SK-N-SH (cell line): ENCODE data around the gene ZNF564. TPM values are rescaled to one million over a fixed set of nuclear protein-coding genes. Genes with fewer than 3 reads are reported as not detected.

Experiments used
- CTCF ChIA-PET: fragments of 300-600, 350-600 bp; formaldehyde crosslinking; extraction: SDS; loops from one replicate; lab custom pipeline; 2021; lab: Yijun Ruan, JAX
- POLR2A ChIA-PET: fragments of 350-600 bp; sonication (Branson Sonifier 250); formaldehyde crosslinking; extraction: SDS; loops from one replicate; lab custom pipeline; 2020; ENCODE audit warnings: antibody characterized with exemption, inconsistent platforms; lab: Yijun Ruan, JAX
- DNase-seq: peaks from one replicate; pipeline ENCODE4 v3.0.0; 2012
- H2AFZ ChIP-seq: fragments of 200-600 bp; sonication (generic); 2 replicates; pipeline ENCODE4 v1.8.1; 2016; ENCODE audit warnings: antibody characterized with exemption, mild to moderate bottlenecking, low read depth
- H3F3A ChIP-seq: fragments of 200-600 bp; sonication (generic); replicated peaks from 2 replicates; pipeline ENCODE3; 2016; ENCODE audit warnings: antibody characterized with exemption, mild to moderate bottlenecking; ENCODE audit not compliant: insufficient read depth
- H3K27ac ChIP-seq, 2 experiments: fragments of 200-500 bp in 1 of 2; fragments of 200-600 bp in 1 of 2; sonication (Bioruptor generic) in 1 of 2; sonication (generic), shearing (Covaris generic) in 1 of 2; 2 replicates each; pipeline versions ENCODE4 v1.5.1 to v1.6.1; 2014 to 2016; ENCODE audit warnings: low read depth in 2 of 2, inconsistent platforms in 1 of 2, low read length in 1 of 2, mild to moderate bottlenecking in 1 of 2, mixed read lengths in 1 of 2
- H3K27me3 ChIP-seq: fragments of 200-600 bp; sonication (generic), shearing (Covaris generic); 2 replicates; pipeline ENCODE4 v1.6.1; 2016; ENCODE audit warnings: mixed run types; ENCODE audit not compliant: insufficient read depth
- H3K36me3 ChIP-seq, 2 experiments: fragments of 200-500 bp in 1 of 2; fragments of 200-600 bp in 1 of 2; sonication (Bioruptor generic) in 1 of 2; sonication (generic) in 1 of 2; replicated peaks in 1 of 2; 2 replicates each; pipeline versions ENCODE3 to v1.5.1; 2014 to 2016; ENCODE audit warnings: low read length in 1 of 2, mild to moderate bottlenecking in 1 of 2; ENCODE audit not compliant: insufficient read depth in 2 of 2, control insufficient read depth in 1 of 2
- H3K4me1 ChIP-seq, 2 experiments: fragments of 200-500 bp in 1 of 2; fragments of 200-600 bp in 1 of 2; sonication (Bioruptor generic) in 1 of 2; sonication (generic), shearing (Covaris generic) in 1 of 2; 2 replicates each; pipeline versions ENCODE4 v1.5.1 to v1.6.1; 2014 to 2016; ENCODE audit warnings: low read depth in 1 of 2, low read length in 1 of 2, mixed run types in 1 of 2; ENCODE audit not compliant: insufficient read depth in 2 of 2, control insufficient read depth in 1 of 2
- H3K4me2 ChIP-seq: fragments of 200-600 bp; sonication (generic), shearing (Covaris generic); 2 replicates; pipeline ENCODE4 v1.6.1; 2017; ENCODE audit warnings: mixed run types
- H3K4me3 ChIP-seq, 2 experiments: fragments of 200-500 bp in 1 of 2; fragments of 200-600 bp in 1 of 2; sonication (Bioruptor generic) in 1 of 2; sonication (generic), shearing (Covaris generic) in 1 of 2; 2 replicates each; pipeline versions ENCODE4 v1.5.1 to v1.8.1; 2014 to 2016; ENCODE audit warnings: low read depth in 2 of 2, inconsistent platforms in 1 of 2, low read length in 1 of 2, mild to moderate bottlenecking in 1 of 2, mixed read lengths in 1 of 2, moderate library complexity in 1 of 2
- H3K79me2 ChIP-seq: fragments of 200-600 bp; sonication (generic); 2 replicates; pipeline ENCODE4 v1.8.1; 2017; ENCODE audit warnings: mild to moderate bottlenecking; ENCODE audit not compliant: insufficient read depth
- H3K9ac ChIP-seq: fragments of 200-600 bp; sonication (generic); 2 replicates; pipeline ENCODE4 v1.6.1; 2017; ENCODE audit warnings: mixed run types
- H3K9me2 ChIP-seq: fragments of 200-600 bp; sonication (generic); 2 replicates; pipeline ENCODE4 v1.6.1; 2017; ENCODE audit warnings: mixed run types
- H3K9me3 ChIP-seq: fragments of 200-600 bp; sonication (generic); 2 replicates; pipeline ENCODE4 v1.6.1; 2017; ENCODE audit warnings: mixed run types, mild to moderate bottlenecking, moderate library complexity
- H4K20me1 ChIP-seq: fragments of 200-600 bp; sonication (generic); 2 replicates; pipeline ENCODE4 v1.6.1; 2017; ENCODE audit warnings: mild to moderate bottlenecking, mixed run types; ENCODE audit not compliant: insufficient read depth
- CTCF ChIP-seq: fragments of 200-600 bp; sonication (generic); IDR thresholded peaks from 2 replicates; pipeline ENCODE4 v1.6.1; 2017; ENCODE audit warnings: antibody characterized with exemption, mild to moderate bottlenecking, moderate library complexity
- EP300 ChIP-seq, 2 experiments: IDR thresholded peaks; 2 replicates each; pipeline versions ENCODE4 v1.4.0 to v1.6.1; 2012; ENCODE audit warnings: borderline replicate concordance in 1 of 2, low read depth in 1 of 2, low read length in 1 of 2
- EZH2phosphoT487 ChIP-seq: fragments of 200-600 bp; sonication (generic); IDR thresholded peaks from 2 replicates; pipeline ENCODE4 v1.6.1; 2017; ENCODE audit warnings: low read depth, mixed run types, mild to moderate bottlenecking, antibody characterized with exemption, moderate library complexity, borderline replicate concordance
- FOXJ3 ChIP-seq: sonication (generic); formaldehyde crosslinking; IDR thresholded peaks from 2 replicates; pipeline ENCODE4 v1.5.1; 2020; ENCODE audit warnings: mild to moderate bottlenecking, missing genetic modification reagents
- FOXM1 ChIP-seq: IDR thresholded peaks from 2 replicates; pipeline ENCODE4 v1.4.0; 2012; ENCODE audit warnings: low read depth, mild to moderate bottlenecking
- GABPA ChIP-seq: IDR thresholded peaks from 2 replicates; pipeline ENCODE4 v1.4.0; 2012; ENCODE audit warnings: low read depth, mild to moderate bottlenecking
- JUND ChIP-seq: IDR thresholded peaks from 2 replicates; pipeline ENCODE4 v1.4.0; 2012
- MEF2A ChIP-seq: IDR thresholded peaks from 2 replicates; pipeline ENCODE4 v1.4.0; 2012; ENCODE audit warnings: low read depth, borderline replicate concordance
- NFIC ChIP-seq: IDR thresholded peaks from 2 replicates; pipeline ENCODE4 v1.4.0; 2012; ENCODE audit warnings: borderline replicate concordance
- NRF1 ChIP-seq: IDR thresholded peaks from 2 replicates; pipeline ENCODE4 v1.6.1; 2012; ENCODE audit warnings: low read depth, mild to moderate bottlenecking, low read length
- PBX3 ChIP-seq: IDR thresholded peaks from 2 replicates; pipeline ENCODE4; 2012
- POLR2AphosphoS5 ChIP-seq: IDR thresholded peaks from 2 replicates; pipeline ENCODE4 v1.6.1; 2012; ENCODE audit warnings: low read depth, low read length
- RAD21 ChIP-seq: IDR thresholded peaks from 2 replicates; pipeline ENCODE4 v1.6.1; 2012; ENCODE audit warnings: mild to moderate bottlenecking, low read length
- SMC3 ChIP-seq: IDR thresholded peaks from 2 replicates; pipeline ENCODE4 v1.6.1; 2012; ENCODE audit warnings: low read depth, low read length, improper control_type of control experiment
- TAF1 ChIP-seq: IDR thresholded peaks from 2 replicates; pipeline ENCODE4 v1.6.1; 2012; ENCODE audit warnings: low read depth, mild to moderate bottlenecking, low read length, moderate library complexity, borderline replicate concordance
- TCF12 ChIP-seq: IDR thresholded peaks from 2 replicates; pipeline ENCODE4 v1.4.0; 2012
- TEAD4 ChIP-seq: IDR thresholded peaks from 2 replicates; pipeline ENCODE4 v1.4.0; 2012; ENCODE audit warnings: mild to moderate bottlenecking, borderline replicate concordance; ENCODE audit not compliant: insufficient read depth
- USF1 ChIP-seq: IDR thresholded peaks from 2 replicates; pipeline ENCODE4 v1.4.0; 2012; ENCODE audit warnings: low read depth, borderline replicate concordance
- YY1 ChIP-seq: IDR thresholded peaks from 2 replicates; pipeline ENCODE4 v1.4.0; 2012; ENCODE audit warnings: low read depth, mild to moderate bottlenecking
- WGBS: methylation state at CpG from one replicate; pipeline ENCODE4 v1.1.6; 2017; ENCODE audit warnings: low lambda C conversion rate; 5-methylcytosine and 5-hydroxymethylcytosine counted together
- polyA plus RNA-seq, 3 experiments: library from polyadenylated mRNA; depleted of rRNA; stranded (reverse); fragments of >200 nt; gene quantifications; 2 replicates each; pipeline ENCODE4 v1.2.3, GENCODE V29; 2012
- TF ChIP-seq, protein P1 (sequence below): fragments of 150-350 bp; IDR thresholded peaks from 2 replicates; pipeline ENCODE4 v1.6.1; 2016; ENCODE audit warnings: mild to moderate bottlenecking, low read depth, low read length

ZNF564 gene
- polyA plus RNA-seq, 1 of the 3 experiments (the other 2 are of a cell fraction) = 1.3 TPM

- CTCF ChIA-PET = interaction anchor here (0.8 kb wide), 1 partner anchor 54 kb away, joined by 3 read pairs; no protein-coding TSS in a partner anchor
- POLR2A ChIA-PET = interaction anchor here (1.6 kb wide), 1 partner anchor 55 kb away, joined by 3 read pairs; no protein-coding TSS in a partner anchor
These were observed 54.2 kb downstream of the ZNF564 start for GRCh38 chr19:12497032-12497431.

DNA sequence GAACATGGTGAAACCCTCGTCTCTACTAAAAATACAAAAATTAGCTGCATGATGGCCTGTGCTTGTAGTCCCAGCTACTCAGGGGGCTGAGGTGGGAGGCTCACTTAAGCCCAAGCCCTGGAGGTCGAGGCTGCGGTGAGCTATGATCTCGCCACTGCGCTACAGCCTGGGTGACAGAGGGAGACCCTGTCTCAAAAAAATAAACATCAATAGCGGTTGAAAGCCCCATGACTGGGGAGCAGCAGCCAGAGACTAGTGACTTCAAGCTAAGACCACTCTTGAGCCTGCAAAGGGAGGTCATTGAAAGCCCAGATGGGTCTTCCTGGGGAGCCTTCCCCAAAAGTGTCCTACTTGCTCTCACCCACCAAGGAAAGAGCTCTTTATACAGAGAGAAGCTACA is 54.8 kb downstream of the ZNF564 start:
- Histone ChIP-seq H3K9ac (no peak overlapping the region), H4K20me1 (no peaks in the 10 kb centered on the region), H3K9me3 (no peaks in the 10 kb centered on the region), H3K79me2 (no peaks in the 10 kb centered on the region), H3K4me3 (no peak overlapping the region), H3K9me2 (no peaks in the 10 kb centered on the region), H3F3A (peaks cover 13% of the 10 kb centered on the region), H3K4me1 (peaks cover 0 to 3% of the 10 kb centered on the region in 2 experiments; a peak in 1 of 4 replicates), H3K4me2 (no peak overlapping the region)
- WGBS = 89% methylated on average over 6 of the region's 6 CpGs
- TF ChIP-seq NRF1 (no peak), SMC3 (no peak), EZH2phosphoT487 (no peak), NFIC (no peak), PBX3 (no peak), YY1 (no peak), FOXJ3 (CRISPR knock-in tag) (no peak), GABPA (no peak), FOXM1 (no peak), TAF1 (no peak), CTCF (no peak), POLR2AphosphoS5 (no peak), TEAD4 (no peak), USF1 (no peak), MEF2A (no peak), TCF12 (no peak), JUND (no peak), RAD21 (no peak)
- TF ChIP-seq, protein P1, sequence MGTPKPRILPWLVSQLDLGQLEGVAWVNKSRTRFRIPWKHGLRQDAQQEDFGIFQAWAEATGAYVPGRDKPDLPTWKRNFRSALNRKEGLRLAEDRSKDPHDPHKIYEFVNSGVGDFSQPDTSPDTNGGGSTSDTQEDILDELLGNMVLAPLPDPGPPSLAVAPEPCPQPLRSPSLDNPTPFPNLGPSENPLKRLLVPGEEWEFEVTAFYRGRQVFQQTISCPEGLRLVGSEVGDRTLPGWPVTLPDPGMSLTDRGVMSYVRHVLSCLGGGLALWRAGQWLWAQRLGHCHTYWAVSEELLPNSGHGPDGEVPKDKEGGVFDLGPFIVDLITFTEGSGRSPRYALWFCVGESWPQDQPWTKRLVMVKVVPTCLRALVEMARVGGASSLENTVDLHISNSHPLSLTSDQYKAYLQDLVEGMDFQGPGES = no peak
- TF ChIP-seq, all 33 proteins: peak for 0
- Histone ChIP-seq H3K27ac (no peak overlapping the region), H2AFZ (no peak overlapping the region), H3K27me3 (no peaks in the 10 kb centered on the region), H3K36me3 (no peaks in the 10 kb centered on the region)
- DNase-seq = no peak
- ChIA-PET POLR2A (interaction anchor here (1.0 to 1.6 kb wide), 5 partner anchors 56 to 461 kb away, joined by 3 to 5 read pairs (median 3); partner anchors contain the start of genes ZNF433, ZNF442 and ZNF563), CTCF (interaction anchor here (1.6 to 2.1 kb wide), 4 partner anchors 12 to 699 kb away, joined by 4 to 10 read pairs (median 6); partner anchors contain the start of genes ZNF490, ZNF709 and ZNF791)

More at GRCh38 chr19:12497032-12497431, 54.2 kb downstream of the ZNF564 start:
- no peaks in the 10 kb centered on the region for H3K79me2 ChIP-seq
- TF ChIP-seq EP300 (IDR thresholded peaks at IDR 0.05; ENCODE audit: borderline replicate concordance in 1 of 2, low read depth in 1 of 2, low read length in 1 of 2) (no peak), NRF1 (no peak), TEAD4 (no peak), SMC3 (no peak)
- TF ChIP-seq, all 33 proteins: peak for 0
- H3F3A ChIP-seq = peaks cover 13% of the 10 kb centered on the region
- peaks cover 0 to 4% of the 10 kb centered on the region in 2 experiments; a peak in 1 of 4 replicates for H3K4me1 ChIP-seq
- no peak overlapping the region for H3K4me3 ChIP-seq
- no peak for DNase-seq
- no peak overlapping the region for H3K4me2 ChIP-seq
- no peak overlapping the region for H2AFZ ChIP-seq
- no peak overlapping the region for H3K9ac ChIP-seq
- 94% methylated on average over 4 of the region's 4 CpGs for WGBS
- no peaks in the 10 kb centered on the region for H3K36me3 ChIP-seq
- H3K27ac ChIP-seq = no peak overlapping the region
- no peaks in the 10 kb centered on the region for H4K20me1 ChIP-seq
- H3K9me3 ChIP-seq = no peaks in the 10 kb centered on the region
- no peaks in the 10 kb centered on the region for H3K27me3 ChIP-seq
- no peaks in the 10 kb centered on the region for H3K9me2 ChIP-seq
